Urinary bladder (tissue), 4 donors: ENCODE results near the gene PLXNB2. TPM values are rescaled to one million over a fixed set of nuclear protein-coding genes. Genes with fewer than 3 reads are reported as not detected.

ENCODE experiments used
- DNase-seq: peaks from one replicate; pipeline ENCODE4 v3.0.0-alpha.2; 2015; ENCODE audit errors: extremely low spot score
- H3K27ac ChIP-seq: one replicate; pipeline ENCODE4 v1.5.1; 2013; ENCODE audit warnings: low read depth, mild to moderate bottlenecking, moderate library complexity
- H3K36me3 ChIP-seq: one replicate; pipeline ENCODE4 v1.6.1; 2013; ENCODE audit warnings: mild to moderate bottlenecking, moderate library complexity; ENCODE audit not compliant: insufficient read depth
- H3K4me1 ChIP-seq: one replicate; pipeline ENCODE4 v1.6.1; 2013; ENCODE audit warnings: mild to moderate bottlenecking, moderate library complexity; ENCODE audit not compliant: insufficient read depth
- H3K4me3 ChIP-seq: one replicate; pipeline ENCODE4 v1.5.1; 2013; ENCODE audit warnings: low read depth, low read length
- WGBS: extraction: QIAGEN DNeasy Blood & Tissue Kit; methylation state at CpG from one replicate; pipeline ENCODE4 v1.1.7; 2013; 5-methylcytosine and 5-hydroxymethylcytosine counted together
- polyA plus RNA-seq: library from polyadenylated mRNA; stranded (reverse); fragments of 200-250 nt; gene quantifications from one replicate; pipeline ENCODE4 v1.2.3, GENCODE V29; 2013
- total RNA-seq: library from RNA; depleted of rRNA; stranded (reverse); fragments of >200 nt; gene quantifications from one replicate; pipeline ENCODE4 v1.2.3, GENCODE V29; 2014
- donor health status: healthy with polysubstance abuse.
- donor health status: healthy.

The PLXNB2 gene
- total and polyA plus RNA-seq, 2 donors: 61.7 to 106 TPM

GRCh38 chr22:50320116-50320515, 12.7 kb upstream of the PLXNB2 start:
- DNase-seq: no peak

DNA sequence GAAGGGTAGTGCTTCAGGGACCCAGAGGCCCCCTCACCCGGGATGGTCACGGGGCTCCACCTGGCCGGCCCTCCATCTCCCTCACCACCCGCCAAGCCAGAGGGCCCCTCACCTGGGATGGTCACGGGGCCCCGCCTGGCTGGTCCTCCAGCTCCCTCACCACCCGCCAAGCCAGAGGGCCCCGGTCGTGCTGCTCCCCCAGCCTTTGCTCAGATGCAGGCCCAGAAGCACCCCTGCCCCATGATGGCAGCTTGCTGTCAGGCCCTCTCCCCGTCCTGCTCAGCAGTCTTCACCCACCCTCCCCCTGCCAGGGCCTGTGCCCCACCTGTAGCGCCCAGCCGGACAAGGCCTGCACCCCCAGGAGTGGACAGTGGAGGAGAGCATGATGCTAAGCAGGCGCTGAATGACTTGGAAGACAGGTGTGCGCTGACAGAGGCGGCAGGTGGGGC, 12.1 kb upstream of the PLXNB2 start:
- H3K27ac ChIP-seq: no peak overlapping the region
- WGBS: 93% methylated on average over 15 of the region's 15 CpGs
- no peaks in the 10 kb centered on the region for H3K36me3 ChIP-seq
- H3K4me1 ChIP-seq: no peaks in the 10 kb centered on the region
- no peak overlapping the region for H3K4me3 ChIP-seq
- no peak for DNase-seq

More at GRCh38 chr22:50320116-50320515, 12.7 kb upstream of the PLXNB2 start:
- WGBS: 87% methylated on average over 8 of the region's 8 CpGs
- Histone ChIP-seq H3K36me3 (no peaks in the 10 kb centered on the region), H3K27ac (no peak overlapping the region), H3K4me3 (no peak overlapping the region), H3K4me1 (no peaks in the 10 kb centered on the region)

GRCh38 chr22:50318698-50319411, 11.4 kb upstream of the PLXNB2 start:
- 83% methylated on average over 21 of the region's 21 CpGs for WGBS
- Histone ChIP-seq H3K4me3 (no peak overlapping the region), H3K27ac (no peak overlapping the region), H3K4me1 (no peaks in the 10 kb centered on the region), H3K36me3 (no peaks in the 10 kb centered on the region)
- no peak for DNase-seq

DNA sequence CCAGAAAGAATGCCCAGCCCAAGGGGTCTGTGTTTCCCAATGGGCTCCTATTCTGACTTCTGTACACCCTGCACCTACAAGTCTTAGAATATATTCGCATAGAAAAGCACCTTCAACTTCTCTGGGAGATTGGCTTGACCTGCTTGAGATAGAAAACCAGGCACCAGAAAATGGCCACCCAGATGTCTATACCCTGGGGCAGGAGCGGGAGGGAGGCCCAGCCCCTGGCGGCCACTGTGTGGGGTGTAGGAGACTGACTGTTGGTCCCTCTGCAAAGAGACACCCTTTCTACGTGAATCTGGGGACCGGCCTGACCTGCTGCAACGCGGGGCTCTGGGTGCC, 10.9 kb upstream of the PLXNB2 start:
- no peak for DNase-seq
- 86% methylated on average over 7 of the region's 7 CpGs for WGBS
- H3K36me3 ChIP-seq: no peaks in the 10 kb centered on the region
- no peak overlapping the region for H3K4me3 ChIP-seq
- H3K27ac ChIP-seq: no peak overlapping the region
- no peaks in the 10 kb centered on the region for H3K4me1 ChIP-seq

DNA sequence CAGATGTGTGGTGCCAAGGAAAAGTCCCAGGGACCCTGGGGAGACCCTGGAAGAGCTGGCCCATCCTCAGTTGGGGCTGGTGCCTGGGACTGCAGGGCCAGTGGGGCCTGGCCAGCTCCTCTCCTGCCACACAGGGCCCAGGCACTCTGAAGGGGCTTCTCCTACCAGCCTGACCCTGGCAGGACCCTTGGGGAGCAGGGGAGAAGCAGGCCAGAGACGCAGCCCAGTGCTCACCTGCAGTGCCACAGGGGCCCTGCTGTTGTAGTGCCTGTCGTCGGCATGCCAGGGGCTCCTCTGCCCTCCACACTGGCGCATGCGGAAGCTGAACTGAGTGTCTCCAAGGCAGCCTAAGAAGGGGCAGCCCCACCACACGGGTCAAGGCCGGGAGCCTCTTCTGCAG, 10.2 kb upstream of the PLXNB2 start:
- H3K4me1 ChIP-seq: no peaks in the 10 kb centered on the region
- DNase-seq: no peak
- no peak overlapping the region for H3K4me3 ChIP-seq
- WGBS: 92% methylated on average over 7 of the region's 7 CpGs
- no peaks in the 10 kb centered on the region for H3K36me3 ChIP-seq
- H3K27ac ChIP-seq: no peak overlapping the region

- no peak for DNase-seq
- Histone ChIP-seq H3K4me3 (no peak overlapping the region), H3K36me3 (no peaks in the 10 kb centered on the region), H3K4me1 (no peaks in the 10 kb centered on the region), H3K27ac (no peak overlapping the region)
- WGBS: 92% methylated on average over 9 of the region's 9 CpGs
Measured at GRCh38 chr22:50317178-50317577, 9.7 kb upstream of the PLXNB2 start.

DNA sequence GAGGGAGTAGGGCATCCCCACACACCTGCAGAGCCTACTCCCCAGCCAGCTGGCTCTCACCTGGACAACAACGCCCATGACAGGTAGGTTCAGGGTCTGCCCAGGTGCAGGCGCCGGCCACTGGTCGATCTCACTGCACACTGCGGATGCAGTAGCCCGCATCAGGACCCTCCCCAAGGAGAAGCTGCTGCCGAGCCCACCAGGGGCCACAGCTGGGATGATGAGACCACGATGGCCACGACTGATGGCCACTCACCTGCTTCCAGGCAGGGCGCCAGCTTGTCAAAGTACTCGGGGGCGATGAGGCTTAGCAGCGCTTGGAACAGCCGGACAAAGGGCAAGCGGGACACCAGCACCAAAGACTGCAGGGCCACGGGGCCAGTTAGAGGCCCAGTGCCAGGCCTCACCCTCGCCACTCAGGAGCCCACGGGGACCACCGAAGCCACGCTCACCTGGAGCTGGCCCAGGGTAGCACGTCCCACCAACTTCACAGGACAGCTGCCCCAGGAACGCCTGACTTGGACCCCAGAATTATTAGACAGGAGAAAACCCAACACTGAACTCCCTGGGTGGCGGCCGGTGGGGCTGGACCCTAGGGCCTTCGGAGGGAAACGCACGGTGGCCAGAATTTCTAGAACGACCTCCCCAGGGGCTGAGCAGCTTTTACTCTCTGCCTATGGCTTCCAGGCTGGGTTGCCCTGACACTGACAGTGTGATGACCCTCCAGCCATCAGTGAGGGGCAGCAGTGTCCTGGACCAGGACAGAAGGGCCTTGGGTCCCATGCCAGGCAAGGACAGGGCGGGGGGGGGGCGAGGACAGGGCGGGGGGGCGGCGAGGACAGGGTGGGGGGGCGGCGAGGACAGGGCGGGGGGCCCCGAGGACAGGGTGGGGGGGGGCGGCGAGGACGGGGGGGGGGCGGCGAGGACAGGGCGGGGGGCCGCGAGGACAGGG, 8.9 kb upstream of the PLXNB2 start:
- Histone ChIP-seq H3K27ac (no peak overlapping the region), H3K4me1 (no peaks in the 10 kb centered on the region), H3K36me3 (no peaks in the 10 kb centered on the region), H3K4me3 (no peak overlapping the region)
- no peak for DNase-seq
- 85% methylated on average over 32 of the region's 45 CpGs for WGBS

DNA sequence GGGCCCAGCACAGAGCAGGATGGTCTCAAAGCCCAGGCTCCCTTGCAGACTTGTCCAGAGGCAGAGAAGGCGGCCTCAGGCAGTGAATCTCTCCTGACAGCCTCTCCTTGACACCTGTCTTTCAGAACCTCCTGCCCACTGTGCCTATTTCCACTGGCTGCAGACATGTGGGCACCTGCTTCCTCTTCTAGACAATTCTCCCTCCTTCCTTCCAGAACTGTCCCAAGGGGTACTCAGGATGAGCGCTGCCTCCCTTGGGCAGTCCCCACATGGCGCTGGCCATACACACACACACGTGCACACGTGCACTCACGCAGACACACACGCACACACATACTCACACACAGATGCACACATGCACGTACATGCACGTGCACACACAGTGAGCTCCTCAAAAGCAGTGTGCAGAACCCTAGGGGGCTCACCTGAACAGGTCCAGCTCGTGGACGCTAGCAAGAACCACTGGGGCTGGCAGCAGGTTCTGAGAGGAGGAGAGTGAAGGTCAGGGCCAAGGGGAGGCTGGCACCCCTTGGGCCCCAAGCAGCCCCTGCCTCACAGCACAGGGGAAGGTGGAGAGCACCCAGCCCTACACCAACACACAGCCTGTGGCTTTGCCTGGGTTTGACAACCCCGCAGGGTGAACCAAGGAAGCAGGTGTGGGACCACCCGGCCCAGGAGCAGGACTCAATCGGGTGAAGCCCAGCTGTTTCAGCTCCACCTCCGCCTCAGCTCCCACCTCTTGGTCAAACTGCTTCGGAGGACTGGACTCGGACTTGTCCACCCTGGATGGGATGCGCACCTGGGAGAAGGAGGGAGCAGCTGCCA, 8.1 kb upstream of the PLXNB2 start:
- H3K4me3 ChIP-seq: no peak overlapping the region
- no peak for DNase-seq
- whole genome bisulfite sequencing: 89% methylated on average over 18 of the region's 18 CpGs
- H3K4me1 ChIP-seq: no peaks in the 10 kb centered on the region
- no peak overlapping the region for H3K27ac ChIP-seq
- H3K36me3 ChIP-seq: no peaks in the 10 kb centered on the region

- DNase-seq: no peak
- no peaks in the 10 kb centered on the region for H3K4me1 ChIP-seq
- 70% methylated on average over 33 of the region's 33 CpGs for WGBS
- H3K27ac ChIP-seq: no peak overlapping the region
- no peak overlapping the region for H3K4me3 ChIP-seq
- H3K36me3 ChIP-seq: no peaks in the 10 kb centered on the region
Measured at GRCh38 chr22:50314455-50315288, 7.2 kb upstream of the PLXNB2 start.

- 75% methylated on average over 14 of the region's 14 CpGs for WGBS
- H3K27ac ChIP-seq: no peak overlapping the region
- no peaks in the 10 kb centered on the region for H3K36me3 ChIP-seq
- no peaks in the 10 kb centered on the region for H3K4me1 ChIP-seq
- no peak for DNase-seq
- no peak overlapping the region for H3K4me3 ChIP-seq
Measured at GRCh38 chr22:50314081-50314454, 6.6 kb upstream of the PLXNB2 start.

DNA sequence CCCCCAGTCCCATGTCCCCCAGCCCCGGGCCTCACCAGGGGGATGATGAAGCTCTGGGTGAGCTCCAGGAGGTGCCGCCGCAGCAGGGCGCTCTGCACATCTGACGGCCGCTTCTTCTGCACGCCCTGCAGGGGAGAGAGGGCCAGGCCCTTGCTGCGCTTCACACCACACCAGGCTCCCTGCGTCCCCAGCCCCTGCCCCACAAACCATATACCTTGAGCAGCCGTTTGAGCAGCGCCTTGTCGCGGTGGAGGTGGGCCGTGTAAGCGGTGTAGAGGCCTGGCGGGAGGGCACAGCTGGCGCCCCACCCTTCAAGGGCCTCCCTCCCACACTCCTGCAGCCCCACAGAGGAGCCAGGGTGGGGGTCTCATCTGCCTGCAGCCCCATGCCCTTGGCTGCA, 6.2 kb upstream of the PLXNB2 start:
- Histone ChIP-seq H3K4me1 (no peaks in the 10 kb centered on the region), H3K27ac (no peak overlapping the region), H3K36me3 (no peaks in the 10 kb centered on the region), H3K4me3 (no peak overlapping the region)
- 92% methylated on average over 17 of the region's 17 CpGs for WGBS
- no peak for DNase-seq

GRCh38 chr22:50313021-50313420, 5.6 kb upstream of the PLXNB2 start:
- DNase-seq: no peak
- 84% methylated on average over 7 of the region's 7 CpGs for WGBS
- Histone ChIP-seq H3K27ac (no peak overlapping the region), H3K36me3 (no peaks in the 10 kb centered on the region), H3K4me3 (no peak overlapping the region), H3K4me1 (no peaks in the 10 kb centered on the region)

DNA sequence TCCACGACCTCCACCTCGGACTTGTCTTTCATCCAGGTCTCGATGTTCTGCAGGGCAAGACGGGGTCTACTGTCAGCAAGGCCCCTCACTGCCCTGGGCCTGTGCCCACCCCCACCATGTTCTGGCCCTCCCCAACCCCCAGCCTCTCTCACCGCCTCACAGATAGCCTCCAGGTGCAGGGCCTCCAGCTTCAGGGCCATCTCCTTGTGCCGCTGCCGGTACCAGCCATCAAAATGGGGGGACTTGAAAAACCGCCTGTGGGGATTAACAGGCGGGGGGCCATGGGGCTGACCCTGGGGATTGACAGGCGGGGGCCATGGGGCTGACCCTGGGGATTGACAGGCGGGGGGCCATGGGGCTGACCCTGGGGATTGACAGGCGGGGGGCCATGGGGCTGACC, 4.9 kb upstream of the PLXNB2 start:
- DNase-seq: no peak
- no peak overlapping the region for H3K4me3 ChIP-seq
- no peaks in the 10 kb centered on the region for H3K36me3 ChIP-seq
- WGBS: 98% methylated on average over 11 of the region's 12 CpGs
- H3K4me1 ChIP-seq: no peaks in the 10 kb centered on the region
- no peak overlapping the region for H3K27ac ChIP-seq
